ENCODE data around the gene TMEM11.

The TMEM11 gene

DNA sequence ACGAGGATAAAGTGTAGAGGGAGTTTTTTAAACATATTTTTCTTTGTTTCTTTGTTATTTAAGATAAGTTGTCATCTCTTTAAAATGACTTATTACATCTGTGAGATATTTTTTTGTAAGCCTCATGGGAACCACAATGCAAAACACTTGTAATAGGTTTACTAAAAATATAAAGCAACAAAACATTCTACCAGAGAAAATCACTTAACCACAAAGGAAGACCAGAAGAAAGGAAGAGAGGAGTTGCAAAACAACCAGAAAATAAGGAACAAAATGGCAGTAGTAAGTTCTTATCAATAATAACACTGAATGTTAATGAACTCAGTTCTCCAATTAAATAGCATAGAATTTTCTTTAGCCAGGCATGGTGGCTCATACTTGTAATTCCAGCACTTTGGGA is 64.3 kb downstream of the TMEM11 start:
- Histone ChIP-seq H3K27me3 (no peaks in the 10 kb centered on the region), H3K4me3 (ENCODE audit: low read depth in 1 of 2, low read length in 1 of 2) (peak overlapping the region in 1 of 2 experiments; percentile 11), H3K27ac (peak overlapping the region; percentile 87), H3K9me3 (no peaks in the 10 kb centered on the region), H3K4me1 (ENCODE audit: control insufficient read depth in 1 of 2, insufficient read depth in 1 of 2, low read depth in 1 of 2, low read length in 1 of 2) (peaks cover 92 to 99% of the 10 kb centered on the region in 2 experiments), H3K36me3 (no peaks in the 10 kb centered on the region)
- no peak for TF ChIP-seq CTCF (IDR thresholded peaks at IDR 0.05)
